Measurements from ENCODE around the gene MT1X. TPM values are rescaled to one million over a fixed set of nuclear protein-coding genes. Genes with fewer than 3 reads are reported as not detected.
"Not testable (repeated sequence)": the region's sequence is repeated elsewhere in the genome, so short reads cannot be mapped to it uniquely, and the experiment has no call there.

MT1X gene
- polyA plus RNA-seq, 1 donor (not counting 4 experiments of a cell fraction or from before 2014, with no cell fraction given) = 58.3 TPM

DNA sequence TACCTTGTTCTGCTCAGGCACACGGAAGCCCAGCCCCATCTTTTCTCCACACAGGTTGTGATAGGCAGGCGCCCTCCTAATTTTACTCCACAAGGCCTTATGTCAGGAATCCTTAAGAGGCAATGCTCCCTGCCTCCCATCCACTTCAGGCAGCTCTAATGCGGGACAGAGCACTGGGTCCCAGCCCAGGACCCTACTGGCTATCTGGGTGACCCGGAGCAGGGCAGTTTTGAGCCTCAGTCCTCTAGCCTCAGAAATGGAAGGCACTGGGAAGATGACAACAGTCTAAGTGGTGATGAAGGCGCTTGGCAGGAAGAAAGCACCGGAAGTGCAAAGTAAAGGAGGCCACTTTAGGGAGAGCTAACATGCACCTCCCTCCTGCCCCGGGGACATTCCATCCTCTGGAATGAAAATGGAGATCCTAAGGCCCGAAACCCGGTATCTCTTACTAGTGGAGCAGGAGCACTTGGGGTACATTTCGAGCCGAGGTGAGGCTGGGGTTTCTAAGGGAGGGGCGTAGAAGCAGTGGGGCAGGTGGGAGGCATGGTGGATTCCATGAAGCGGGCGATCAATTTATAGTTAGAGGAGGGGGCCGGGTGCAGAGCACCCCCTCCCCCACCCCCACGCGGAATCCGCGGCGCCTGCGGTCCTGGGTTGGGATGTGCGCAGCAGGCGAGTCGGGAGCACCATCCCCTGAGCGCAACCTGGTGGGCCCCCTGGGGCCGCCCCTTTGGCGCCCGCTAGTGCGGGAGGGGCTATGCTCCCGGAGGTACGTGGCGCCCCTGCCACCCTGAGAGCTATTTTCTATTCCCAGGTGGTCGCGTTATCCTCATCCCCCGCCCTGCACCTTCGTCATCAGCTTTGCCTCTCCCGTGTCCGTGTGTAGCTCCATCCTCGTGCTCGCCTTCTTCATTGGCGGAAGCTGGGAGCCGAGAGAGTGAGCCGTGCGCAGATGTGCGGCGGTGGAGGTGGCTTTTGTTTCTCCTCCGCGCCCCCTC, 19.6 kb upstream of the MT1X start:
- dilution Hi-C loops (cut with MboI; ENCODE audit: extremely low pct_ligation_motif_present, low sequenced_read_pairs) = no loop called here
- Histone ChIP-seq H3K79me2 (ENCODE audit: control insufficient read depth, insufficient read depth, low read length) (no peaks in the 10 kb centered on the region), H3K9me3 (ENCODE audit: control insufficient read depth, low read depth, low read length) (no peaks in the 10 kb centered on the region), H3K4me2 (ENCODE audit: control insufficient read depth, extremely low read depth, insufficient read depth, low read depth, low read length) (no peak overlapping the region), H3K9me1 (ENCODE audit: control insufficient read depth, extremely low read depth, insufficient read depth, low read length) (no peaks in the 10 kb centered on the region), H4K20me1 (ENCODE audit: control insufficient read depth, extremely low read depth, insufficient read depth, low read length) (no peaks in the 10 kb centered on the region), H3K4me1 (ENCODE audit: control insufficient read depth, extremely low read depth, insufficient read depth, low read length) (peaks cover 6% of the 10 kb centered on the region), H3K27me3 (ENCODE audit: control insufficient read depth, extremely low read depth, insufficient read depth, low read length) (peaks cover 34% of the 10 kb centered on the region), H3K9ac (ENCODE audit: control insufficient read depth, extremely low read depth, insufficient read depth, low read length) (no peak overlapping the region), H3K36me3 (ENCODE audit: control insufficient read depth in 2 of 2, extremely low read depth in 1 of 2, insufficient read depth in 2 of 2, low read length in 2 of 2) (no peaks in the 10 kb centered on the region), H2AFZ (ENCODE audit: control insufficient read depth, low read length) (peak overlapping the region; percentile 8), H3K4me3 (ENCODE audit: control insufficient read depth in 2 of 3, extremely low read depth in 1 of 3, insufficient read depth in 2 of 3, low read depth in 1 of 3, low read length in 3 of 3) (no peak overlapping the region), H3K27ac (ENCODE audit: control insufficient read depth, insufficient read depth, low read length) (no peak overlapping the region)
- no peak for DNase-seq (ENCODE audit: low read depth, low spot score)
- TF ChIP-seq CTCF (optimal IDR thresholded peaks at IDR 0.05 in 1 of 3, IDR thresholded peaks at IDR 0.05 in 1 of 3, conservative IDR thresholded peaks at IDR 0.05 in 1 of 3; ENCODE audit: extremely low read depth in 1 of 3, insufficient read depth in 2 of 3, low read length in 3 of 3) = no peak
- no peak for TF ChIP-seq EZH2 (IDR thresholded peaks at IDR 0.05; ENCODE audit: low read length)
- FAIRE-seq = no peak

DNA sequence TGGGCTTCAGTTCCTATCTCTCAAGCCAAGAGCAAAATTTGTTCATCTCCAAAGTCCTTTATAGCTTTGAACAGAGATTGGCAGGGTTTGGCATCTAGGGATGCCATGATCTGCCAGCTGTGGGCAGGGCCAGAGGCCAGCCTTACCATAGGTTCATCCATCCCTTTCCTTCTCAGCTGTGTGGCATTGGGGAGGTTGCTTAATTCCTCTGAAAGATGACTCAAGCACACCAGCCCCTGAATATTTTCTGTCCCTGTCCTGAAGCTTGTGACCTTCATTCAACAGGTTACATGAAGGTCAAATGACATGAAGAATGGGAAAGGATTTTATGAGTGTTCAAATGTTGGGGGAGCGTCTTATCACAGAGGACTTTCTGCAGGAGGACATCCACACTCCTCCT, 17.8 kb upstream of the MT1X start:
- no peak overlapping the region for H3K27ac ChIP-seq (ENCODE audit: control insufficient read depth, insufficient read depth, low read length)
- DNase-seq (ENCODE audit: low read depth, low spot score) (no peak), FAIRE-seq (no peak)
- H3K9me1 ChIP-seq (ENCODE audit: control insufficient read depth, extremely low read depth, insufficient read depth, low read length) = no peaks in the 10 kb centered on the region
- H3K79me2 ChIP-seq (ENCODE audit: control insufficient read depth, insufficient read depth, low read length) = no peaks in the 10 kb centered on the region
- peaks cover 43% of the 10 kb centered on the region for H3K27me3 ChIP-seq (ENCODE audit: control insufficient read depth, extremely low read depth, insufficient read depth, low read length)
- no peak overlapping the region for H3K9ac ChIP-seq (ENCODE audit: control insufficient read depth, extremely low read depth, insufficient read depth, low read length)
- H3K36me3 ChIP-seq (ENCODE audit: control insufficient read depth in 2 of 2, extremely low read depth in 1 of 2, insufficient read depth in 2 of 2, low read length in 2 of 2) = no peaks in the 10 kb centered on the region
- H3K9me3 ChIP-seq (ENCODE audit: control insufficient read depth, low read depth, low read length) = no peaks in the 10 kb centered on the region
- H2AFZ ChIP-seq (ENCODE audit: control insufficient read depth, low read length) = no peak overlapping the region
- dilution Hi-C loops (cut with MboI; ENCODE audit: extremely low pct_ligation_motif_present, low sequenced_read_pairs) = no loop called here
- no peaks in the 10 kb centered on the region for H4K20me1 ChIP-seq (ENCODE audit: control insufficient read depth, extremely low read depth, insufficient read depth, low read length)
- no peak overlapping the region for H3K4me2 ChIP-seq (ENCODE audit: control insufficient read depth, extremely low read depth, insufficient read depth, low read depth, low read length)
- H3K4me3 ChIP-seq (ENCODE audit: control insufficient read depth in 2 of 3, extremely low read depth in 1 of 3, insufficient read depth in 2 of 3, low read depth in 1 of 3, low read length in 3 of 3) = no peak overlapping the region
- TF ChIP-seq EZH2 (IDR thresholded peaks at IDR 0.05; ENCODE audit: low read length) (no peak), CTCF (optimal IDR thresholded peaks at IDR 0.05 in 1 of 3, IDR thresholded peaks at IDR 0.05 in 1 of 3, conservative IDR thresholded peaks at IDR 0.05 in 1 of 3; ENCODE audit: extremely low read depth in 1 of 3, insufficient read depth in 2 of 3, low read length in 3 of 3) (no peak)
- peaks cover 14% of the 10 kb centered on the region for H3K4me1 ChIP-seq (ENCODE audit: control insufficient read depth, extremely low read depth, insufficient read depth, low read length)

DNA sequence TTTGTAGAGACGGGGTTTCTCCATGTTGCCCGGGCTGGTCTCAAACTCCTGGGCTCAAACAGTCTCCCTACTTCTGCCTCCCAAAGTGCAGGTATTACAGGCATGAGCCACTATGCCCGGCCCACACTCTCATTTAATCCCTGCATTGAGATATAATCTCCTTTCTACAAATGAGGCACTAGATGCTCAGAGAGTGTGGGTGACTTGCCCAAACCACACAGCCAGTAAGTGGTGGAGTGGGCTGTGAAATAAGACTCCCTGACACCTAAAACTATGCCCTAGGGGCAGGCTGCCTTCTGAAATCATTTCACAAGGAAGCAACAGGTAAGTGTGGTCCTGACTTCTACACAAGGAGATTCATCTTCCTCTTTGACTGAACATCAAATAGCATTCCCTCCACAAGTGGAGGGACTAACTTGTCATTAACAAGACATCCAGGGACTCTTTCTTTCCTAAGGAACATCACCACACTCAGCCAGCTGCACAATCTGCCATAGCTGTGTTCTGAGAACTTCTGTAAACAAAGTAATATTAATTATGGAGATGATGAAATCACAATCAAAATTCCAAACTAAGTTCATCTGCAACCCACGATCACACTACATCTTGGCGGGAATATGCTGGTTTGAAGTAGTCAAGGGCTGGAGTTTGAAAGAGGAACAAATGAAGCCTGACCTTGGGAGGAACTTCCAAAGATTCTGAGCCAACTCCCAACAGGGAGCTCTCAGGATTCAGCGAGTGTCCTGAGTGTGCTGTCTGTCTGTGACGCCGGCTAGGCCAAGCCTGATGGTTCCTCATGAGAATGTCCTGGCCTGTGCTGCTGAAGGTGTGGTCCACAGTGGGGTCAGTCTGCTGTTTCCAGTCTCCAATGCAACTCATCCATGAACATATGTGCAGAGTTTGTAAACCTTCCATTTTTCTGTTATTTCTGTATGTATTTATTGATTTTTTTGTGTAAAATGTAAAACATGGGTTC, 16.7 kb upstream of the MT1X start:
- FAIRE-seq; H2AFZ ChIP-seq (ENCODE audit: control insufficient read depth, low read length); H3K9me1 ChIP-seq (ENCODE audit: control insufficient read depth, extremely low read depth, insufficient read depth, low read length); H3K4me2 ChIP-seq (ENCODE audit: control insufficient read depth, extremely low read depth, insufficient read depth, low read depth, low read length); H3K79me2 ChIP-seq (ENCODE audit: control insufficient read depth, insufficient read depth, low read length); H3K9me3 ChIP-seq (ENCODE audit: control insufficient read depth, low read depth, low read length); H3K27ac ChIP-seq (ENCODE audit: control insufficient read depth, insufficient read depth, low read length); H3K36me3 ChIP-seq (ENCODE audit: control insufficient read depth in 2 of 2, extremely low read depth in 1 of 2, insufficient read depth in 2 of 2, low read length in 2 of 2); H3K9ac ChIP-seq (ENCODE audit: control insufficient read depth, extremely low read depth, insufficient read depth, low read length); dilution Hi-C loops (cut with MboI; ENCODE audit: extremely low pct_ligation_motif_present, low sequenced_read_pairs); H3K4me3 ChIP-seq (ENCODE audit: control insufficient read depth in 2 of 3, extremely low read depth in 1 of 3, insufficient read depth in 2 of 3, low read depth in 1 of 3, low read length in 3 of 3); H4K20me1 ChIP-seq (ENCODE audit: control insufficient read depth, extremely low read depth, insufficient read depth, low read length); DNase-seq (ENCODE audit: low read depth, low spot score): not testable (repeated sequence)
- peaks cover 14% of the 10 kb centered on the region for H3K4me1 ChIP-seq (ENCODE audit: control insufficient read depth, extremely low read depth, insufficient read depth, low read length)
- peaks cover 48% of the 10 kb centered on the region for H3K27me3 ChIP-seq (ENCODE audit: control insufficient read depth, extremely low read depth, insufficient read depth, low read length)
